Kidney tubule cell (primary cell): ENCODE data around the gene KRTAP5-7.
"Not testable (repeated sequence)": the region's sequence is repeated elsewhere in the genome, so short reads cannot be mapped to it uniquely, and the experiment has no call there.

Experiments
- DNase-seq: peaks from one replicate; pipeline ENCODE4 v3.0.0-alpha.2; 2018; ENCODE audit warnings: low spot score

The KRTAP5-7 gene

DNA sequence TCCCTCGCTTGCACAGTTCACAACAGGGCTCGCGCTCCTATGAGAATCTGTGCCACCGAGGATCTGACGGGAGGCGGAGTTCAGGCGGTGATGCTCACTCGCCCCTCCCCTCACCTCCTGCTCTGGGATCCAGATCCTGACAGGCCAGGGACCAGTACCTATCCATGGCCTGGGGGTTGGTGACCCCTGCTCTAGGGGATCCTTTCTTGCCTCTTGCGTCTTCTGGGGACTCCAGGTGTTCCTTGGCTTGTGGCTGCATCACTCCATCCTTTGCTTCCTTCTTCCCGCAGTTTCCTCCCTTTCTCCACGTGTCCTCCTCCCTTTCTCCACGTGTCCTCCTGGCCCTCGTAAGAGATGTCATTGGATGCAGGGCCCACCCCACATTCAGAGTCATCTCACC, 30.6 kb upstream of the KRTAP5-7 start:
- DNase-seq = no peak

DNA sequence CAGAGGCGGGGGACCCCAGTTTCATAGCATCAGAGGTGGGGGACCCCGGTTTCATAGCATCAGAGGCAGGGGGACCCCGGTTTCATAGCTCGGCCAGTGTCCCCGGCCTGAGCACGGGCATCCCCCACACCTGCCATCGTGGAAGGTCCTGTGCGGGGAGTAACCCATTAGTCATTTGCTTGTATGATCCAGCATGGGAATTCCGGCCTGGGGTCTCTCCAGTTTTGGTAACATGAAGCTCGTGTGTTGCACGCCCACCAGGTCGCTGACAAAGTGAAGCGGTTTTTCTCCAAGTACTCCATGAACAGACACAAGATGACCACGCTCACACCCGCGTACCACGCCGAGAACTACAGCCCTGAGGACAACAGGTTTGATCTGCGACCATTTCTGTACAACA, 29.0 kb upstream of the KRTAP5-7 start:
- no peak for DNase-seq

DNA sequence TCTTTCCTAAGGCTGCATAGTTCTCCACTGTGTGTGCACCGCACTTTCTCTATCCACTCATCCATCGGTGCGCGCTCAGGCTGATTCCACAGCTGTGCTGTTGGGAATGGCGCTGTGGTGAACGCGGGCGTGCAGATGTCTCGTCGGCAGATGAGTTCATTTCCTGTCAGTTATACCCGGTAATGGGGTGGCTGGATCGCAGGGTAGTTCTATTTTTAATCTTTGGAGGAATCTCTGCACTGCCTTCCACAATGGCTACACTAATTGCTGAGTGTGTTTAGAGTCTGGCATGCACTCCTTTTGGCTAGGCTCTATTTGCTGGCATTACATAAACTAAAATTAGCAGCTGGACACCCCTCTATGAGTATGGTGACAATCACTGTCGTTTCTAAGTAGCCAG, 27.9 kb upstream of the KRTAP5-7 start:
- no peak for DNase-seq

DNA sequence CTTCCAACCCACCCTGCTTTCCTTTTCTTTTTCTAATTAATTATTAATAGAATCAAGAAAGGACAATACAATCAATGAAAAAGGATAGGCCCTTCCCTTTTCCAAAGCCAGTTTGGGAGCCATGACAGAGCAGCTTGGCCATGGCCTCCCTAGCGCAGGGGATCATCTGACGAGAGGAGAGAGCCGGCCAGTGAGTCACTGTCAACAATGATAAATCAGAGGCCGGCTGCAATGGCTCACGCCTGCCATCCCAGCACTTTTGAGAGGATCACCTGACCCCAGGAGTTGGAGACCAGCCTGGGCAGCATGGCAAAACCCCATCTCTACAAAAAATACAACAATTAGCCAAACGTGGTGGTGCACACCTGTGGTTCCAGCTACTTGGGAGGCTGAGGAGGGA, 27.5 kb upstream of the KRTAP5-7 start:
- no peak for DNase-seq

DNA sequence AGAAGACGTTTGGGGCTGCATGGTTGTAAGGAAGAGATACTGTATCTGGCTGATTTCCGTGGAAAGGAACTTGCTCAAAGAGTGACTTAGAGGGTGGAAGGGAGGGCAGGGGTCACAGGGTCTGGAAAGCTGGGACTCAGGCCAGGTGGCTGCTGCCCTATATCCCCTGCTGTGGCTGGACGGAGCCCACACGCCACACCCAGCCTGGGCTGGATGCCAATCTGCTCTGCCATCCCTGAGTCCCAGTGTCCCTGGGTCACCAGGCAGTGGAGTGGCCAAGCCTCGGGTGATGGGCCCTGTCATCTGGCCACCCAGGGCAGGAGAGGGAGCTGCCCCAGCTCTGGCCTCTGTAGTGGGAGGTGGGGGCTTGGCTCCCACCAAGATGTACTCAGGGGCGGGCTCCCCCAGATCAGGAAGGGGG, 26.5 kb upstream of the KRTAP5-7 start:
- no peak for DNase-seq

DNA sequence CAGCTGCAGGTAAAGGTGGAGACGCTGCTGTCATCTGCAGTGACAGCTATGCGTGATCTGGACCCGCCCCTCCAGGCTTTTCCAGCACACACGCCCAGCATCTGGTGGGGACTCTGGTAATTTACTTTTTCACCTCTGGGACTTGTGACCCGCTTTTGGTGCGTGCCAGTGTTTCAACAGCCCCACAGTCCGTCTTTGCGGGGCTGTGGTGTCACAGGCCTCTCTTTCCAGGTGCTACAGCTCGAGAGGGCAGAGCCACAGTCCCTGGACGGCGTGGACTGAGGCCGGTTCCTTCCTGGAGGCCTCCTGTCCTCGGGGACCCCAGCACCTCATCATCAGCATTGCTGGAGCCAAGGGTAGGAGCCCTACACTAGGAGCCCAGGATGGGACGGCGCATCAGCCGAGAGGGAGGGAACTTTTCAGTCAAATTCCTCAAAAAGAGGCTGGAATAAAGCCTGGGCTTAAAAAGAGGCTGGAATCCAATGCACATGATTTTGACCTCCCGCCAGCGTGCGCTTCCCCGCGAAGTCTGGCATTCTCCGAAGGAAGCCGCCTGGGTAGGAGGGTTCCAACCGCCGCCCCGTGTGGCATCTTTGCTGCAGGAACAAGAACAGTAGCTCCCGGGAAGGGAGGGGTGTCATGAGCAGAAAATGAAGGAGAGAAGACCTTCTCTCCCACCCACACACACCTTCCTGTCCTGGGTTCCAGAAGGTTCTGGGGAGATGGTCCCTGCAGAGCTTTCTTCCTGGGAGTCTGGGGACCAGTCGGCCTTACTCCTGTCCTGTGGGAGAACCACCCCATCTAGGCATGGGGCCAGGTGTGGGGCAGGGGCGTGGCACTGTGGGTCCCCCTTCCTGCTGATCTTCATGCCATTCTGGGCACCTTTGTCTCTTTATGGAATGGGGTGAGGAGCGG, 25.7 kb upstream of the KRTAP5-7 start:
- DNase-seq = no peak

DNA sequence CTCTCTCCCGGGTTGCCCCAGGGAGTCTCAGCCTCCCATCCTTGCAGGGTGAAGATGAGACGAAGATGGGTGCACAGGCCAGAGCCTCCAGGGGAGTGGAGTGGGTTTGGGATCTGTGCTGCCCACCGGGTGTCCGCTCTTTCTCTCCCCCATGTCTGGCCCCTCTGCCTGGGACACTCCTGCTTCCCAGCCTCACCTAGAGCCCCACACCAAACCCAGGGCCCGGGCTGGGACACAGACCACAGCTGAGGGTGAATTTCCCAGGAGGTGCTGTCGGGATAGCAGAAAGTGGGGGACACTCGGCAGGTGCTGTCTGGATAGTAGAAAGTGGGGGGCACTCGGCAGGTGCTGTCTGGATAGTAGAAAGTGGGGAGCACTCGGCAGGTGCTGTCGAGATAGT, 25.0 kb upstream of the KRTAP5-7 start:
- DNase-seq = no peak

DNA sequence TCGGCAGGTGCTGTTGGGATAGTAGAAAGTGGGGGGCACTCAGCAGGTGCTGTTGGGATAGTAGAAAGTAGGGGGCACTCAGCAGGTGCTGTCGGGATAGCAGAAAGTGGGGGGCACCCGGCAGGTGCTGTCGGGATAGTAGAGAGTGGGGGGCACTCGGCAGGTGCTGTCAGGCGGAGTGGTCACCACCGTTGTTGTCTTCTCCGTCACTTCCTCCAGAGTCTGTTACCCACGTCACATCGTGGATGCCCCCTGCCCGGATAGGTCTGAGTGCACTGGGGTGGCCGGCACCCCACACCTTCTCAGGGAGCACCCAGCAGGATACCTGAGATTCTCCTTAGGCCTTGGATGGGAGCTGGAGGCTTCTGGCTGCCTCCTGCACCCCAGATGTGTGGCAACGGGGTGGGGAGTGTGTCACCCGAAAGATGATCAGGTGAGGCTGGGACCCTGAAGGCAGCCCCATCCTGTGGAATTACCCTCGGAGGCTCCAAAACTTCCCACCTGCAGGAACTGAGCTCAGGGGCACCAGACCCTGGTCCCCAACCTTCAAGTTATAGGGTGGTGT, 24.1 kb upstream of the KRTAP5-7 start:
- DNase-seq = no peak

DNA sequence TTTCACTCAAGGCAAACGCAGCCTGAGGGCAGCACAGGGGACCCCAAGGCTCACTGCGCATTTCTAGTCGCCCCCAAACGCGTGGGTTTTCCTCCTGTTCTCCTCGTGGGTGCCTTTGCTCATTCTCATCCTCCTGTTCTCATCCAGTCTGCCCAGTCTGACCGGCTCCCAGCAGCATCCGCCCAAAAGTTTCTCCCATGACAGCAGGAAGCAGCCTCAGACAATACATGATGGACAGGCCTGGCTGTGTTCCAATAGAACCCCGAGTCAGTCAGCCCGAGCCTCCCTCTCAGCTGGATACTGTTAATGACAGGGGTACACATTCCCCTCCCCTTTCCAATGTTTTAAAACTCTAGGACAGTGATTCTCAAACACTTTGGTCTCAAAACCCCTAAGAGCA, 22.5 kb upstream of the KRTAP5-7 start:
- no peak for DNase-seq

DNA sequence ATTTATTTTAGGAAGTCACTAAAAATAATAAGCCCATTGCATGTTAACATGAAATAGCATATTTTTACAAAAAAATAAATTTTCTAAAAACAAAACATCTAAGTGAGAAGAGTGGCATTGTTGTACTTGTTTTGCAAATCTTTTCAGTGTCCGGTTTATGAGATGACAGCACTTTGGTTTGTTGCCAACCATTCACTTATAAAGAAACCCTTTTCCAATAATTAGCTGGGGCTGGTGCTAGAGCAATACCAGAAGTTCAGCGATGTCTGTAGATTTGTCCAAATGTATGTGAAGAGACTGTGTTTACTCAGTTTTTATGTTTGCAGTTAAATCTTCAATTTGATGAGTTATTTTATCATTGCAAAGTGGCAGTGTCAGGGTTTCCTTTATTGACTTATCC, 22.1 kb upstream of the KRTAP5-7 start:
- DNase-seq = no peak

DNA sequence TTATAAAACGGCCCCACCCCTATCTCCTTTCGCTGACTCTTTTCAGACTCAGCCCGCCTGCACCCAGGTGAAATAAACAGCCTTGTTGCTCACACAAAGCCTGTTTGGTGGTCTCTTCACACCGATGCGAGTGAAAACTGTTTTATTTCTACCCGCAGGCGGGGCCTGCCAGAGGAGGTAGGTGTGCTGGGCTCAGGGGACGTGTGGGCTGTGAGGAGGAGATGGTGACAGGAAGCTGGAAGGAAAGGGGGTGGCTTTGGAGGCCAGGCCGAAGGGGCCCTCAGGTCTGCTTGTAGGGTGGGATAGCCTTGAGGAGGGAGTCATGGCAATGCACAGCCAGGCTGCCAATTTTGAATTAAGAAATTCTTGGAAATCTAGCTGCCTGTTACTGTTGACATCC, 21.3 kb upstream of the KRTAP5-7 start:
- no peak for DNase-seq

DNA sequence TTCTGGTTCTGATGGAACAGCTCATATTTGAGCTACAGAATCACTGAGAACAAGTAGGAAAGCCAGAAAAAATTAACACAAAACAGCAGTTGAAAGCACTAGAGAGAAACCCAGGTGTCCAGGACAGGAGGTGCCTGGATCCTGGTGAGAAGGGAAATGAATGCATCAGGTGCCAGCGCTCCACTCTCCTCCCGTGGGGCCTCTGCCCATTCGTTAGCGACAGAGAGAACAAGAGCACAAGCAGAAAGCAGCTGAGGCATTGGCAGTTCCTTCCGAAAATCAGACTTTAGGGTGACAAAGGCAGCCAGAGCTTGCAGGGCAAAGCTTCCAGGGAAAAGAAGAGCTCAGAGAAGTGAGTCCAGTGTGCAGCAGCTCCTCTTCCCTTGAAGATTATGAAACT, 20.0 kb upstream of the KRTAP5-7 start:
- DNase-seq = no peak

DNA sequence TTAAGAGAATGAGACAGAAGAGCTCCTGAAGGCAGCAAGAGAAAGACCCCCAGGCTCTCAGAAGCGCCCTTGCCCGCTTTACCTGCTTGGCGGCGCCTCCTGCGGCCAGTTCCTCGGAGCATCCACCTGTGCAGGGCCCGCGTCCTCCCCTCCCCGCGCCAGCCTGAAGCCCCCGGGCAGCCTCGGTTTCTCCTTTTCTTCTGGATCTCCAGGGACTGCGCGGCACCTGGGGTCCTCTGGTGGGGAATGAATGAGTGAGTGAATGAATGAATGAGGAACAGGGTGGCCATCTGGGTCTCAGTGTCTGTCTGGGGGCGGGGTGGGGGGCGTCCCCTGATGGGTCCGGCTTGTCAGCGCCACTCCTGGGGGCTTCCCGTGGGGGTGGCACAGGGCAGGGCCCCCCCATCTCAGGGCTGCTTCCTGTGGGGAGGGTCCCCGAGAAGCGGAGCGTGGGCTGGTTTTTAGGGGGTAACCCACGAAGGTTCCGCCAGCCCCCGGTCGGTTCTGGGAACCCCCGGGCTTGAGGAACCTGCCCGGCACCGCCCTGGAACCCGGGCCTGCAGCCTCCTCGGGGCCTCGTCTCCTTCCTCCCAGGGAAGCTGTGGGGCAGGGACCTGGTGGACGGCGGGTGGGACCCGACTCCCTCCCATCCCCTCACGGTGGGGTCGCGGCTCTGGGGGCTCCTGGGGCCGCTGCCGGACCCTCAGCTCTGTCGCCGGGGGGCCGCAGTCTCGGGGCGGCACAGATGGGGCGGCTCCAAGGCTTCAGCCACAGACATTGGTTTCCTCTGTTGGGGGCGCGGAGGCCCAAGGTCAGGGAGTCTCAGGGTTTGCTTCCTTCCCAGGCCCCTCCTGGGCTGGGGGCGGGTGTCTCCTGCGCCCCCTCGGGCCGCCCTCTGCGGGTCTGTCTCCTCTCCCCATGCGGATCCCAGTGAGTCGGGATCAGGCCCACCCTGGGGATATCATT, 8.3 kb upstream of the KRTAP5-7 start:
- no peak for DNase-seq

DNA sequence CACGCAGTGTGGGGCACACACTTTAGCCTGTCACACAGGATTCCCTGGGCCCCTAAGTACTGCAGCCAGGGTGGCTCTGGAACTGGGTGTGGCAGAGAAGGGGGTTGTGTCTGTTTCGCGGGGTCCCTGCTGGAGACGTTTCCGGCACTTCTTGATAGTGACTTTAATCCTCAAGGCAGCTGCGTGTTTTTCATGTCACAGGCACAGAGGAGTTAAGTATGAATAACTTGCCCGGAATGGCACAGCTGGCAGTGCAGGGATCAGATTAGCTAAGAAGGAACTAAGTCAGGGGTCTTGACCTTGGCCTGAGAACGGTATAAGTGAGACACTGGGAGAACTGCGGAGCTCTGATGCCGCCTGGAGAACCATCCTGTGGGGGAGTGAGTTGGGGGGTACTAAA, 7.5 kb upstream of the KRTAP5-7 start:
- DNase-seq = no peak

DNA sequence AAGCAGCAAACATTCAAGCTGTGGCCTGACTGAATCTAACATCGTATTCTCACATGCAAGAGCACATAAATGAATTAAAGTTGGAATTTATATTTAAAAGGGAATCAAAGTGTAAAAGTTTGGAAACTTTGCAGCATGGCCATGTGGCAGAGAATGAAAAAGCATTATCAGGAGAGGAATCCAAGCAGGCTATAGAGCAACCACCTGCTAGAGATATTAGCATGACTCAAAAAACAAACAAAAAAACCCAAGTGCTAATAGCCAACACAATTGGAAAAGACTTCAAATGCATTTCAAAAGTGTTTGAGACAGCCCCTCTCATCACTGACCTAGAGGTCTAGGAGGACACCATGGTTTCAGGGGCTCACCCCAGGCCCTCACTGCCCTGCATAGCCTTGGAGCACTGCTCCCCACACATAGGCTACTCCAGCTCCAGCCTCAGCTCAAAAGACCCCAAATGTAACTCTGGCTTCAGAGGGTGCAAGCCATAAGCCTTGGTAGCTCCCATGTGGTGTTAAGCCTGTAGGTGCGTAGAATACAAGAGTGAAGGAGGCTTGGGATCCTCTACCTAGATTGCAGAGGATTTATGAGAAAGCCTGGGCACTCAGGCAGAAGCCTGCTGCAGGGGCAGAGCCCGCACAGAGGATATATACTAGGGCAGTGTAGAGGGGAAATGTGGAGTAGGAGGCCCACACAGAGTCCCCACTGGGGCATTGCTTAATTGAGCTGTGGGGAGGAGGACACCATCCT, 1.7 kb upstream of the KRTAP5-7 start:
- DNase-seq = no peak

DNA sequence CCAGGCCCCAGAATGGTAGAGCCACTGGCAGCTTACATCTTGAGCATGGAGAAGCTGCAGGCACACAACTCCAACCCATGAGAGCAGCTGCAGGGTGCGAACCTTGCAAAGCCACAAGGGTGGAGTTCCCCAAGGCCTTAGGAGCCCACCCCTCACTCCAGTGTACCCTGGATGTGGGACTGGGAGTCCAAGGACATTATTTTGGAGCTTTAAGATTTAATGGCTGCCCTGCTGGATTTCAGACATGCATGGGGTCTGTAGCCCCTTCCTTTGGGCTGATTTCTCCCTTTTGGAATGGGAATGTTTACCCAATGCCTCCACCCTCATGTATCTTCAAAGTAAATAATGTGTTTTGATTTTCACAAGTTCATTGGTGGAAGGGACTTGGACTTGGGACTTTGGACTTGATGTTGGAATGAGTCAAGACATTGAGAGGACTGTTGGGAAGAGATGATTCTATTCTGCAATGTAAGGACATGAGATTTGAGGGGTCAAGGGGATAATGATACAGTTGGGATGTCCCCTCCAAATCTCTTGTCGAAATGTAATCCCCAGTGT, 1.1 kb upstream of the KRTAP5-7 start:
- DNase-seq = no peak

DNA sequence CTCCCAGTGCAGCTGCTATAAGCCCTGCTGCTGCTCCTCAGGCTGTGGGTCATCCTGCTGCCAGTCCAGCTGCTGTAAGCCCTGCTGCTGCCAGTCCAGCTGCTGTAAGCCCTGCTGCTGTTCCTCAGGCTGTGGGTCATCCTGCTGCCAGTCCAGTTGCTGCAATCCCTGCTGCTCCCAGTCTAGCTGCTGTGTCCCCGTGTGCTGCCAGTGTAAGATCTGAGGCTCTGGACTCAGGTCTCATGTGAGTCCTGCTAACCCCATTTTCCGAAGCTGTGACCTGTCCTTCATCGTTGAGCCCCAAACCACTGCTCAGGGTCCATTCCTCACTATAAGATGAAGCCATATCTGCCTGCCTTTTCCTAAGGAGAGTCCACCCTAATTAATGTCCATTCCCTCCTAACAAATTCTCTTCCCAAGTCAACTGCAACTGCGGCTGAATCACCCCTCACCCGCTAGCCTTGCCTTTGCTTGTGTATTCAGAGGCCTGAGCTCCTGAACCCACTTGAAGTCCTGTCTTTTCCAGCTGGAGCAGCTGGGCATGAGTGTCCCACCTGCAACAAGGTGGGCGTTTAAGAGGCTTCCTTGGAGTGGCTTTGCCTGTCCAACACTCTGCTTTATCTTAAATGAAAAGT, 626 bp downstream of the KRTAP5-7 start:
- no peak for DNase-seq

DNA sequence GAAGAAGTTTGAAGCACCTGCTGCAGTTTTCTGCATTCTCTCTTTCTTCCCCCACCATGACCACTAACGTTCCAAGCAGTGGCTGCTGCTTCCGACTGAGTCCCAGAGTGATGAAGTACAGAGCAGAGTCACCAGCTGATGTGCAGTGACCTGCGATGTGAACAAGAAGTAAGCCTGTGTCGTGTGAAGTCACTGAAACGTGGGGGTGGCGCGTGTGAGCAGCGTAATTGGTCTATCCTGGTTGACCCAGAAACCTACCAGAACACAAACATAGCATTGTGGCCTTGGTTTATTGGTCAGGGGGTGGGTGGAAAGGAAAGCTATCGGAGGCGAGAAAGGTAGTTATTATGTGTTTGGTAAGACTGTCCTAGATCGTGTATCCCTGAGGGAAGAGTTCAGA, 3.5 kb downstream of the KRTAP5-7 start:
- peak; percentile 34 for DNase-seq

DNA sequence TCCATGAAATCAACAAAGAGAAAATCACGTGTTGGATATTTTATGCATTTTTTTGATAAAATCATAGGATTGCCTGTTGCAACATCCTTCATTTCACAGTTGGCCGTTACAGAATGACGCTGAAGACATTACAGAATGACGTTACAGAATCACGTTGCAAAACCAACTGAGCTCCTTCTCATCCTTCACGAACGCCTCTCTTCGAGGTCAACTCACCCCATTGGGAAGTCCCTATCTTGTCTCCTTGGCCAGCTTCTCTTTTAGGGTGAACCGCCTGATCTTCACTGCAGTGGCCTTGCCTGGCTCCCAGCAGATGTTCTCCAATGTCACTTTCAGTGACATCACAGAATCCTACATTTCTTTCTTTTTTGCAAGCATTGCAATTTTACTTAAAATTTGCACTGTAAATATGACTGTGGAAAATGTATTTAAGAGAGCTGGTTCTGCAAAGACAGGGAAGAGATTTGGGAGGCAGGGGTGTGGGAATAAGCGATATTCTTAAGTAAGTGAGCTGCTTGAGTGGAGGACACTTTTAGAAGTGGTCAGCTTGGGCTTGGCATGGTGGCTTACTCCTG, 5.1 kb downstream of the KRTAP5-7 start:
- no peak for DNase-seq

DNA sequence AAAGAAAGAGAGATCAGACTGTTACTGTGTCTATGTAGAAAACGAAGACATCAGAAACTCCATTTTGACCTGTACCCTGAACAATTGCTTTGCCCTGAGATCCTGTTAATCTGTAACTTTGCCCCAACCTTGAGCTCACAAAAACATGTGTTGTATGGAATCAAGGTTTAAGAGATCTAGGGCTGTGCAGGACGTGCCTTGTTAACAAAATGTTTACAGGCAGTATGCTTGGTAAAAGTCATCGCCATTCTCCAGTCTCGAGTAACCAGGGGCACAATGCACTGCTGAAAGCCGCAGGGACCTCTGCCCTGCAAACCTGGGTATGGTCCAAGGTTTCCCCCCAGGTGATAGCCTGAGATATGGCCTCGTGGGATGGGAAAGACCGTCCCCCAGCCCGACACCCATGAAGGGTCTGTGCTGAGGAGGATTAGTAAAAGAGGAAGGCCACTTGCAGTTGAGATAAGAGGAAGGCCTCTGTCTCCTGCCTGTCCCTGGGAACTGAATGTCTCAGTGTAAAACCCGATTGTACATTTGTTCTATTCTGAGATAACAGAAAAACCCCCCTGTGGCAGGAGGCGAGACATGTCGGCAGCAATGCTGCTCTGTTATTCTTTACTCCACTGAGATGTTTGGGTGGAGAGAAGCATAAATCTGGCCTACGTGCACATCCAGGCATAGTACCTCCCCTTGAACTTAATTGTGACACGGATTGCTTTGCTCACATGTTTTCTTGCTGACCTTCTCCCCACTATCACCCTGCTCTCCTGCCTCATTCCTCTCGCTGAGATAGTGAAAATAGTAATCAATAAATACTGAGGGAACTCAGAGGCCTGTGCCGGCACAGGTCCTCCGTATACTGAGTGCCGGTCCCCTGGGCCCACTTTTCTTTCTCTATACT, 7.9 kb downstream of the KRTAP5-7 start:
- not testable (repeated sequence) for DNase-seq
